Smooth muscle cell of the brain vasculature (primary cell): ENCODE results near the gene CGAS.
"Not testable (repeated sequence)": the region's sequence is repeated elsewhere in the genome, so short reads cannot be mapped to it uniquely, and the experiment has no call there.

ENCODE experiments used
- DNase-seq: peaks from one replicate; pipeline ENCODE4 v3.0.0-alpha.2; 2012; ENCODE audit warnings: low read depth, low spot score

Gene CGAS

GRCh38 chr6:73395875-73396274 lies 56.2 kb downstream of the CGAS start:
- no peak for DNase-seq

GRCh38 chr6:73394577-73395354 lies 57.3 kb downstream of the CGAS start, which contains the start of gene DDX43:
DDX43 (plus strand) TSS chr6:73394828; CDS start chr6:73394906, 78 bp downstream.
- DNase-seq = no peak

- DNase-seq = no peak
Measured at GRCh38 chr6:73393278-73393677, 58.8 kb downstream of the CGAS start.

- not testable (repeated sequence) for DNase-seq
Measured at GRCh38 chr6:73392188-73392587, 59.9 kb downstream of the CGAS start.

- DNase-seq = no peak
Measured at GRCh38 chr6:73391675-73392074, 60.4 kb downstream of the CGAS start.

- DNase-seq = no peak
Measured at GRCh38 chr6:73389854-73390253, 62.2 kb downstream of the CGAS start.

GRCh38 chr6:73388800-73389512 lies 63.1 kb downstream of the CGAS start:
- DNase-seq = peak; percentile 39

- no peak for DNase-seq
Measured at GRCh38 chr6:73388433-73388799, 63.7 kb downstream of the CGAS start.

GRCh38 chr6:73382462-73383113 lies 69.5 kb downstream of the CGAS start:
- no peak for DNase-seq

- not testable (repeated sequence) for DNase-seq
Measured at GRCh38 chr6:73381531-73381930, 70.6 kb downstream of the CGAS start.

GRCh38 chr6:73377225-73377624 lies 74.9 kb downstream of the CGAS start:
- no peak for DNase-seq

GRCh38 chr6:73375216-73375615 lies 76.9 kb downstream of the CGAS start:
- DNase-seq = no peak
